ENCODE measurements around the gene CABS1. TPM values are rescaled to one million over a fixed set of nuclear protein-coding genes. Genes with fewer than 3 reads are reported as not detected.

CABS1 gene
- not detected for polyA plus RNA-seq
- long read RNA-seq, donor 1, result 0 reads
- long read RNA-seq, donor 2, result 0 reads
- long read RNA-seq, donor 3, result 0 reads
- long read RNA-seq, donor 4, result 0 reads
- long read RNA-seq, donor 5, result 0 reads
- long read RNA-seq, donor 6, result 0 reads
- long read RNA-seq, donor 7, result 0 reads
- long read RNA-seq, donor 8, result 0 reads
- long read RNA-seq, donor 9, result 0 reads
- long read RNA-seq, donor 10, result 0 reads
- long read RNA-seq, donor 11, result 0 reads

GRCh38 chr4:70334681-70335080, at the start of gene CABS1:
CABS1 (plus strand) TSS chr4:70334981; CDS start chr4:70335040, 59 bp downstream.
- H3K4me1 ChIP-seq (ENCODE audit: control insufficient read depth, insufficient read depth, low read length), result no peaks in the 10 kb centered on the region
- no peak for DNase-seq
- no peak within 1 kb of the TSS for H3K4me3 ChIP-seq (ENCODE audit: low read length)
- WGBS (ENCODE audit: insufficient coverage, low lambda C conversion rate), result no CpG with 5 or more reads among the region's 3 CpGs
- no peaks in the 10 kb centered on the region for H3K27me3 ChIP-seq (ENCODE audit: control insufficient read depth, insufficient read depth, low read length)
- no peaks in the 10 kb centered on the region for H3K36me3 ChIP-seq (ENCODE audit: control insufficient read depth, insufficient read depth, low read length)
- H3K27ac ChIP-seq (ENCODE audit: low read length), result no peak within 1 kb of the TSS
- no peaks in the 10 kb centered on the region for H3K9me3 ChIP-seq (ENCODE audit: control insufficient read depth, low read depth, low read length)

- Histone ChIP-seq H3K9me3 (ENCODE audit: control insufficient read depth, low read depth, low read length) (no peaks in the 10 kb centered on the region), H3K27me3 (ENCODE audit: control insufficient read depth, insufficient read depth, low read length) (no peaks in the 10 kb centered on the region), H3K27ac (ENCODE audit: low read length) (no peak overlapping the region), H3K4me3 (ENCODE audit: low read length) (no peak overlapping the region), H3K4me1 (ENCODE audit: control insufficient read depth, insufficient read depth, low read length) (no peaks in the 10 kb centered on the region), H3K36me3 (ENCODE audit: control insufficient read depth, insufficient read depth, low read length) (no peaks in the 10 kb centered on the region)
- DNase-seq, result no peak
- WGBS (ENCODE audit: insufficient coverage, low lambda C conversion rate), result no CpG with 5 or more reads among the region's 1 CpG
Measured at GRCh38 chr4:70288651-70289050, 46.1 kb upstream of the CABS1 start.

- DNase-seq, result no peak
- no peaks in the 10 kb centered on the region for H3K27me3 ChIP-seq (ENCODE audit: control insufficient read depth, insufficient read depth, low read length)
- WGBS (ENCODE audit: insufficient coverage, low lambda C conversion rate), result 71% methylated on average over 1 of the region's 2 CpGs
Measured at GRCh38 chr4:70291341-70291740, 43.4 kb upstream of the CABS1 start.

GRCh38 chr4:70297576-70297975, 37.2 kb upstream of the CABS1 start:
- Histone ChIP-seq H3K36me3 (ENCODE audit: control insufficient read depth, insufficient read depth, low read length) (no peaks in the 10 kb centered on the region), H3K9me3 (ENCODE audit: control insufficient read depth, low read depth, low read length) (no peaks in the 10 kb centered on the region), H3K27me3 (ENCODE audit: control insufficient read depth, insufficient read depth, low read length) (no peaks in the 10 kb centered on the region), H3K4me1 (ENCODE audit: control insufficient read depth, insufficient read depth, low read length) (no peaks in the 10 kb centered on the region), H3K27ac (ENCODE audit: low read length) (no peak overlapping the region), H3K4me3 (ENCODE audit: low read length) (no peak overlapping the region)
- no peak for DNase-seq

More at GRCh38 chr4:70291341-70291740, 43.4 kb upstream of the CABS1 start:
- no peaks in the 10 kb centered on the region for H3K9me3 ChIP-seq (ENCODE audit: control insufficient read depth, low read depth, low read length)
- no peak overlapping the region for H3K4me3 ChIP-seq (ENCODE audit: low read length)
- H3K27ac ChIP-seq (ENCODE audit: low read length), result no peak overlapping the region
- no peaks in the 10 kb centered on the region for H3K4me1 ChIP-seq (ENCODE audit: control insufficient read depth, insufficient read depth, low read length)
- H3K36me3 ChIP-seq (ENCODE audit: control insufficient read depth, insufficient read depth, low read length), result no peaks in the 10 kb centered on the region

- no peak for DNase-seq
- no peaks in the 10 kb centered on the region for H3K27me3 ChIP-seq (ENCODE audit: control insufficient read depth, insufficient read depth, low read length)
- no peak overlapping the region for H3K27ac ChIP-seq (ENCODE audit: low read length)
- 100% methylated on average over 1 of the region's 1 CpG for WGBS (ENCODE audit: insufficient coverage, low lambda C conversion rate)
- H3K4me1 ChIP-seq (ENCODE audit: control insufficient read depth, insufficient read depth, low read length), result no peaks in the 10 kb centered on the region
- H3K9me3 ChIP-seq (ENCODE audit: control insufficient read depth, low read depth, low read length), result no peaks in the 10 kb centered on the region
- no peaks in the 10 kb centered on the region for H3K36me3 ChIP-seq (ENCODE audit: control insufficient read depth, insufficient read depth, low read length)
- no peak overlapping the region for H3K4me3 ChIP-seq (ENCODE audit: low read length)
Measured at GRCh38 chr4:70298051-70298450, 36.7 kb upstream of the CABS1 start.

- Histone ChIP-seq H3K4me3 (ENCODE audit: low read length) (no peak overlapping the region), H3K27me3 (ENCODE audit: control insufficient read depth, insufficient read depth, low read length) (no peaks in the 10 kb centered on the region), H3K27ac (ENCODE audit: low read length) (no peak overlapping the region), H3K9me3 (ENCODE audit: control insufficient read depth, low read depth, low read length) (no peaks in the 10 kb centered on the region), H3K4me1 (ENCODE audit: control insufficient read depth, insufficient read depth, low read length) (no peaks in the 10 kb centered on the region), H3K36me3 (ENCODE audit: control insufficient read depth, insufficient read depth, low read length) (no peaks in the 10 kb centered on the region)
- no peak for DNase-seq
- WGBS (ENCODE audit: insufficient coverage, low lambda C conversion rate), result no CpG with 5 or more reads among the region's 2 CpGs
Measured at GRCh38 chr4:70299643-70300042, 35.1 kb upstream of the CABS1 start.

- Histone ChIP-seq H3K27ac (ENCODE audit: low read length) (no peak overlapping the region), H3K36me3 (ENCODE audit: control insufficient read depth, insufficient read depth, low read length) (no peaks in the 10 kb centered on the region), H3K9me3 (ENCODE audit: control insufficient read depth, low read depth, low read length) (no peaks in the 10 kb centered on the region), H3K27me3 (ENCODE audit: control insufficient read depth, insufficient read depth, low read length) (no peaks in the 10 kb centered on the region), H3K4me1 (ENCODE audit: control insufficient read depth, insufficient read depth, low read length) (no peaks in the 10 kb centered on the region), H3K4me3 (ENCODE audit: low read length) (no peak overlapping the region)
- no peak for DNase-seq
- WGBS (ENCODE audit: insufficient coverage, low lambda C conversion rate), result no CpG with 5 or more reads among the region's 4 CpGs
Measured at GRCh38 chr4:70300215-70300614, 34.6 kb upstream of the CABS1 start.

- WGBS (ENCODE audit: insufficient coverage, low lambda C conversion rate), result 86% methylated on average over 1 of the region's 1 CpG
- Histone ChIP-seq H3K27me3 (ENCODE audit: control insufficient read depth, insufficient read depth, low read length) (no peaks in the 10 kb centered on the region), H3K4me1 (ENCODE audit: control insufficient read depth, insufficient read depth, low read length) (no peaks in the 10 kb centered on the region), H3K36me3 (ENCODE audit: control insufficient read depth, insufficient read depth, low read length) (no peaks in the 10 kb centered on the region), H3K27ac (ENCODE audit: low read length) (no peak overlapping the region), H3K4me3 (ENCODE audit: low read length) (no peak overlapping the region), H3K9me3 (ENCODE audit: control insufficient read depth, low read depth, low read length) (no peaks in the 10 kb centered on the region)
- no peak for DNase-seq
Measured at GRCh38 chr4:70303090-70303489, 31.7 kb upstream of the CABS1 start.

GRCh38 chr4:70305601-70306000, 29.2 kb upstream of the CABS1 start:
- Histone ChIP-seq H3K4me1 (ENCODE audit: control insufficient read depth, insufficient read depth, low read length) (no peaks in the 10 kb centered on the region), H3K27ac (ENCODE audit: low read length) (no peak overlapping the region), H3K4me3 (ENCODE audit: low read length) (no peak overlapping the region), H3K27me3 (ENCODE audit: control insufficient read depth, insufficient read depth, low read length) (no peaks in the 10 kb centered on the region), H3K9me3 (ENCODE audit: control insufficient read depth, low read depth, low read length) (no peaks in the 10 kb centered on the region), H3K36me3 (ENCODE audit: control insufficient read depth, insufficient read depth, low read length) (no peaks in the 10 kb centered on the region)
- DNase-seq, result no peak
- WGBS (ENCODE audit: insufficient coverage, low lambda C conversion rate), result no CpG with 5 or more reads among the region's 4 CpGs

GRCh38 chr4:70306076-70306475, 28.7 kb upstream of the CABS1 start:
- no CpG with 5 or more reads among the region's 2 CpGs for WGBS (ENCODE audit: insufficient coverage, low lambda C conversion rate)
- no peaks in the 10 kb centered on the region for H3K4me1 ChIP-seq (ENCODE audit: control insufficient read depth, insufficient read depth, low read length)
- no peaks in the 10 kb centered on the region for H3K9me3 ChIP-seq (ENCODE audit: control insufficient read depth, low read depth, low read length)
- no peaks in the 10 kb centered on the region for H3K36me3 ChIP-seq (ENCODE audit: control insufficient read depth, insufficient read depth, low read length)
- no peak overlapping the region for H3K27ac ChIP-seq (ENCODE audit: low read length)
- H3K27me3 ChIP-seq (ENCODE audit: control insufficient read depth, insufficient read depth, low read length), result no peaks in the 10 kb centered on the region
- no peak overlapping the region for H3K4me3 ChIP-seq (ENCODE audit: low read length)
- DNase-seq, result no peak

- H3K36me3 ChIP-seq (ENCODE audit: control insufficient read depth, insufficient read depth, low read length), result no peaks in the 10 kb centered on the region
- no peaks in the 10 kb centered on the region for H3K27me3 ChIP-seq (ENCODE audit: control insufficient read depth, insufficient read depth, low read length)
- no peaks in the 10 kb centered on the region for H3K9me3 ChIP-seq (ENCODE audit: control insufficient read depth, low read depth, low read length)
- no peak overlapping the region for H3K4me3 ChIP-seq (ENCODE audit: low read length)
- H3K27ac ChIP-seq (ENCODE audit: low read length), result no peak overlapping the region
- H3K4me1 ChIP-seq (ENCODE audit: control insufficient read depth, insufficient read depth, low read length), result no peaks in the 10 kb centered on the region
- no peak for DNase-seq
Measured at GRCh38 chr4:70313736-70314135, 21.0 kb upstream of the CABS1 start.
